C4-2B (cell line): ENCODE measurements around the gene PRPSAP2.

Experiments used
- CTCF ChIP-seq: fragments of 450-650 bp; conservative IDR thresholded peaks from 2 replicates; pipeline ENCODE4 v1.5.1; 2017; ENCODE audit warnings: mild to moderate bottlenecking
- ZFX ChIP-seq: fragments of 450-650 bp; IDR thresholded peaks from 2 replicates; pipeline ENCODE4 v1.6.1; 2017

GRCh38 chr17:18978050-18978449 lies 120.1 kb downstream of the PRPSAP2 start:
- no peak for TF ChIP-seq ZFX
- TF ChIP-seq CTCF, result no peak
